ENCODE measurements around the gene BOD1L1.

Gene BOD1L1

DNA sequence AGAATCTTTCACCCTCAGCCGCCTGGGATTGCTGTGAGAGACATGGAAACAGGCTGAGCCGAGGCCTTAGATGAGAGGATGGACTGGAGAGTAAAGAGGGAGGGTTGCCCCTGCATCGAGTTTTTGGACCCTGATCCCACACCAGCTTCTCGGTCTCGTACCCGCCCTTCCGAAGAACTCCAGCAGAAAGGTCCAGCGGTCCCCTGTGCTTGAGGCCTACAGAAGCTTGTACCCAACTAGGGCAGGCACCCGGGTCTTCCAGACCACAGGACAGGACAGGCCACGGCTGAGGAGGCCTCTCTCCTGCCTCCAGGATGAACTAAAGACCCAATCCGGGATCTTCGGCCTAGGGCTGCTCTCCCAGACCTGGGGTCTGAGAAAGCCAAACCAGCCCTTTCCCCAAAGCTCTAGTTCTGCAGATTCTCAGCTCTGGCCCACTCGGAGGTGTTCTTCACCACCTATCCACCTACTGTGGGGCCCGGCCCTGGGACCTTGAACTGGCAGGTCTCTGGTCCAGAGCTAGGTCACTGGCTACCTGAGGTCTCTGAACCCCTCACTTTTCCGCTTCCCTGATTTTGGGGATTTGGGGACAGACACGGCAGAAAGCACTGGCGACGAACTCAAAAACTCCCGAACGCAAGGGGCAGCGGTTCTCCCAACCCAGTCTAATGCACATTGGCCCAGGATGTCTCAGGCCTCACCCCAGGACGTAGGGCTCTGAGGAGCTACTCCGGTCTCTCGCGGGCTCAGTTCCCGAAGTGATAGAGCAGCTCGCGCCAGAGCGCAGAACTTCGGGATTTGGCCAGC lies 84.3 kb downstream of the BOD1L1 start:
- TF ChIP-seq ZNF121 (tag by site-specific recombination; IDR thresholded peaks at IDR 0.05) (no peak), ZNF48 (tag by site-specific recombination; IDR thresholded peaks at IDR 0.05) (no peak), ZNF654 (tag by site-specific recombination; IDR thresholded peaks at IDR 0.05; ENCODE audit: low read depth) (no peak), ZNF132 (tag by site-specific recombination; IDR thresholded peaks at IDR 0.05; ENCODE audit: borderline replicate concordance) (no peak), ZNF558 (tag by site-specific recombination; IDR thresholded peaks at IDR 0.05) (no peak), ZNF24 (tag by site-specific recombination; IDR thresholded peaks at IDR 0.05) (no peak)
- H3K4me1 ChIP-seq (ENCODE audit: control insufficient read depth, insufficient read depth, low read length): no peaks in the 10 kb centered on the region
- no peaks in the 10 kb centered on the region for H3K9me3 ChIP-seq (ENCODE audit: control insufficient read depth, insufficient read depth, low read depth, low read length)
- no peak overlapping the region for H3K27ac ChIP-seq (ENCODE audit: extremely low read depth, low read depth, low read length)
- peaks cover 0 to 7% of the 10 kb centered on the region in 2 experiments; a peak in 1 of 3 replicates for H3K36me3 ChIP-seq (ENCODE audit: control insufficient read depth in 2 of 2, insufficient read depth in 1 of 2, low read length in 2 of 2)
- CTCF ChIA-PET: interaction anchor here (0.5 to 0.6 kb wide), 2 partner anchors 427 to 436 kb away, joined by 3 to 6 read pairs; no protein-coding TSS in a partner anchor
- POLR2A ChIA-PET: no interaction called here
- no peak overlapping the region; the same call in 1 of the 2 replicates for H3K4me3 ChIP-seq (ENCODE audit: low read depth, low read length)

DNA sequence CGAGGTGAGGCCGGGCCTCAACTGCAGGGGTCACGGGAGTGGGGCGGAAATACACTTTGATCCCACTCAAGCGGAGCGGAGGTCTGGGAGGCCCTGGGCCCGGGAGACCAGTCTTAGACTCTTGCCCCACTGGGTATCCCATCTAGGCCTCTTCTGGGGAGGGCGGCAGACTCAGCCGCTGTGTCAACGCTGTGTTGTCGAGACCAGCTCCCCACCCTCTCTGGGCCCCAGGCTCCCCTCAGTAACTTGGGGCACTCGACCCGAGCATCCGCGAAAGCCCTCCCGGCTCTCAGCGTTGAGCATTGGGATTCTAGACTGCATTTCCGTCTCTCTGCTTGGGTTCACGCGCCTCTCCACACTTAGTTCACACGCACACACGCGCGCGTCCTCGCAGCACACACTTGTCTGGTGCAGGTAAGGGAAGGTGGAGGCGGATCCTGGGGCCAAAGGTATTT lies 84.9 kb downstream of the BOD1L1 start:
- H3K4me3 ChIP-seq (ENCODE audit: low read depth, low read length): no peak overlapping the region
- peaks cover 0 to 7% of the 10 kb centered on the region in 2 experiments; a peak in 1 of 3 replicates for H3K36me3 ChIP-seq (ENCODE audit: control insufficient read depth in 2 of 2, insufficient read depth in 1 of 2, low read length in 2 of 2)
- ChIA-PET POLR2A (no interaction called here), CTCF (no interaction called here)
- TF ChIP-seq, protein P1, sequence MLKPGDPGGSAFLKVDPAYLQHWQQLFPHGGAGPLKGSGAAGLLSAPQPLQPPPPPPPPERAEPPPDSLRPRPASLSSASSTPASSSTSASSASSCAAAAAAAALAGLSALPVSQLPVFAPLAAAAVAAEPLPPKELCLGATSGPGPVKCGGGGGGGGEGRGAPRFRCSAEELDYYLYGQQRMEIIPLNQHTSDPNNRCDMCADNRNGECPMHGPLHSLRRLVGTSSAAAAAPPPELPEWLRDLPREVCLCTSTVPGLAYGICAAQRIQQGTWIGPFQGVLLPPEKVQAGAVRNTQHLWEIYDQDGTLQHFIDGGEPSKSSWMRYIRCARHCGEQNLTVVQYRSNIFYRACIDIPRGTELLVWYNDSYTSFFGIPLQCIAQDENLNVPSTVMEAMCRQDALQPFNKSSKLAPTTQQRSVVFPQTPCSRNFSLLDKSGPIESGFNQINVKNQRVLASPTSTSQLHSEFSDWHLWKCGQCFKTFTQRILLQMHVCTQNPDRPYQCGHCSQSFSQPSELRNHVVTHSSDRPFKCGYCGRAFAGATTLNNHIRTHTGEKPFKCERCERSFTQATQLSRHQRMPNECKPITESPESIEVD (tag by site-specific recombination; IDR thresholded peaks at IDR 0.05): no peak
- TF ChIP-seq ZNF202 (tag by site-specific recombination; IDR thresholded peaks at IDR 0.05; ENCODE audit: borderline replicate concordance) (no peak), ZNF514 (tag by site-specific recombination; IDR thresholded peaks at IDR 0.05) (no peak), REPIN1 (tag by site-specific recombination; IDR thresholded peaks at IDR 0.05; ENCODE audit: low read depth) (no peak), FEZF1 (tag by site-specific recombination; IDR thresholded peaks at IDR 0.05) (no peak), IKZF3 (tag by site-specific recombination; IDR thresholded peaks at IDR 0.05) (no peak), ZNF707 (tag by site-specific recombination; IDR thresholded peaks at IDR 0.05) (no peak), ZNF48 (tag by site-specific recombination; IDR thresholded peaks at IDR 0.05) (no peak), ZNF473 (tag by site-specific recombination; IDR thresholded peaks at IDR 0.05) (no peak), ZNF184 (tag by site-specific recombination; IDR thresholded peaks at IDR 0.05) (no peak), ZNF426 (tag by site-specific recombination; IDR thresholded peaks at IDR 0.05) (no peak), ZBTB20 (tag by site-specific recombination; IDR thresholded peaks at IDR 0.05) (no peak), ZNF394 (tag by site-specific recombination; IDR thresholded peaks at IDR 0.05; ENCODE audit: borderline replicate concordance) (no peak), ZNF10 (tag by site-specific recombination; IDR thresholded peaks at IDR 0.05) (no peak), BCL11B (tag by site-specific recombination; IDR thresholded peaks at IDR 0.05; ENCODE audit: low read depth) (no peak), ZNF223 (tag by site-specific recombination; IDR thresholded peaks at IDR 0.05) (no peak)
- TF ChIP-seq, protein P2, sequence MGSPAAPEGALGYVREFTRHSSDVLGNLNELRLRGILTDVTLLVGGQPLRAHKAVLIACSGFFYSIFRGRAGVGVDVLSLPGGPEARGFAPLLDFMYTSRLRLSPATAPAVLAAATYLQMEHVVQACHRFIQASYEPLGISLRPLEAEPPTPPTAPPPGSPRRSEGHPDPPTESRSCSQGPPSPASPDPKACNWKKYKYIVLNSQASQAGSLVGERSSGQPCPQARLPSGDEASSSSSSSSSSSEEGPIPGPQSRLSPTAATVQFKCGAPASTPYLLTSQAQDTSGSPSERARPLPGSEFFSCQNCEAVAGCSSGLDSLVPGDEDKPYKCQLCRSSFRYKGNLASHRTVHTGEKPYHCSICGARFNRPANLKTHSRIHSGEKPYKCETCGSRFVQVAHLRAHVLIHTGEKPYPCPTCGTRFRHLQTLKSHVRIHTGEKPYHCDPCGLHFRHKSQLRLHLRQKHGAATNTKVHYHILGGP (tag by site-specific recombination; IDR thresholded peaks at IDR 0.05): no peak
- TF ChIP-seq, protein P3, sequence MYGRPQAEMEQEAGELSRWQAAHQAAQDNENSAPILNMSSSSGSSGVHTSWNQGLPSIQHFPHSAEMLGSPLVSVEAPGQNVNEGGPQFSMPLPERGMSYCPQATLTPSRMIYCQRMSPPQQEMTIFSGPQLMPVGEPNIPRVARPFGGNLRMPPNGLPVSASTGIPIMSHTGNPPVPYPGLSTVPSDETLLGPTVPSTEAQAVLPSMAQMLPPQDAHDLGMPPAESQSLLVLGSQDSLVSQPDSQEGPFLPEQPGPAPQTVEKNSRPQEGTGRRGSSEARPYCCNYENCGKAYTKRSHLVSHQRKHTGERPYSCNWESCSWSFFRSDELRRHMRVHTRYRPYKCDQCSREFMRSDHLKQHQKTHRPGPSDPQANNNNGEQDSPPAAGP (tag by site-specific recombination; IDR thresholded peaks at IDR 0.05): no peak
- TF ChIP-seq, protein P4, sequence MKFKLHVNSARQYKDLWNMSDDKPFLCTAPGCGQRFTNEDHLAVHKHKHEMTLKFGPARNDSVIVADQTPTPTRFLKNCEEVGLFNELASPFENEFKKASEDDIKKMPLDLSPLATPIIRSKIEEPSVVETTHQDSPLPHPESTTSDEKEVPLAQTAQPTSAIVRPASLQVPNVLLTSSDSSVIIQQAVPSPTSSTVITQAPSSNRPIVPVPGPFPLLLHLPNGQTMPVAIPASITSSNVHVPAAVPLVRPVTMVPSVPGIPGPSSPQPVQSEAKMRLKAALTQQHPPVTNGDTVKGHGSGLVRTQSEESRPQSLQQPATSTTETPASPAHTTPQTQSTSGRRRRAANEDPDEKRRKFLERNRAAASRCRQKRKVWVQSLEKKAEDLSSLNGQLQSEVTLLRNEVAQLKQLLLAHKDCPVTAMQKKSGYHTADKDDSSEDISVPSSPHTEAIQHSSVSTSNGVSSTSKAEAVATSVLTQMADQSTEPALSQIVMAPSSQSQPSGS (tag by site-specific recombination; IDR thresholded peaks at IDR 0.05; ENCODE audit: low read depth): no peak
- no peaks in the 10 kb centered on the region for H3K9me3 ChIP-seq (ENCODE audit: control insufficient read depth, insufficient read depth, low read depth, low read length)
- H3K4me1 ChIP-seq (ENCODE audit: control insufficient read depth, insufficient read depth, low read length): no peaks in the 10 kb centered on the region
- H3K27ac ChIP-seq (ENCODE audit: extremely low read depth, low read depth, low read length): no peak overlapping the region
